Common myeloid progenitor, CD34-positive (primary cell): ENCODE data around the gene UPK1B.
"Not testable (repeated sequence)": the region's sequence is repeated elsewhere in the genome, so short reads cannot be mapped to it uniquely, and the experiment has no call there.

ENCODE experiments used
- CTCF ChIA-PET: fragments of 350-600 bp; sonication (Branson Sonifier 250); formaldehyde crosslinking; loops from one replicate; lab custom pipeline; 2021; ENCODE audit warnings: antibody characterized with exemption; lab: Charles Lee
- POLR2A ChIA-PET: fragments of 350-600 bp; sonication (Branson Sonifier 250); formaldehyde crosslinking; loops from one replicate; lab custom pipeline; 2021; ENCODE audit warnings: antibody characterized with exemption; lab: Charles Lee
- DNase-seq, 3 donors: peaks; one replicate each; pipeline versions ENCODE4 v3.0.0 to v3.0.0-alpha.2; 2013
- H3K27ac ChIP-seq, 2 experiments: 1 replicate in 1 of 2; 2 replicates in 1 of 2; pipeline ENCODE4 v1.7.0; 2013; ENCODE audit warnings: inconsistent platforms in 2 of 2, low read length in 2 of 2, mild to moderate bottlenecking in 2 of 2, low read depth in 1 of 2, moderate library complexity in 1 of 2; ENCODE audit not compliant: severe bottlenecking in 2 of 2, insufficient read depth in 1 of 2, poor library complexity in 1 of 2
- H3K27me3 ChIP-seq, 5 experiments: replicated peaks in 2 of 5; 1 replicate in 3 of 5; 2 replicates in 2 of 5; pipeline versions ENCODE4 v1.6.1 to v1.7.0; 2013; ENCODE audit warnings: low read length in 4 of 5, mild to moderate bottlenecking in 2 of 5, moderate library complexity in 2 of 5, inconsistent platforms in 1 of 5; ENCODE audit not compliant: insufficient read depth in 5 of 5, control insufficient read depth in 4 of 5
- H3K36me3 ChIP-seq, 4 experiments: 1 replicate in 2 of 4; 2 replicates in 2 of 4; pipeline versions ENCODE4 v1.6.1 to v1.7.0; 2013; ENCODE audit warnings: low read length in 3 of 4, control low read depth in 1 of 4, mild to moderate bottlenecking in 1 of 4; ENCODE audit not compliant: control insufficient read depth in 4 of 4, insufficient read depth in 4 of 4
- H3K4me1 ChIP-seq, 4 experiments: 1 replicate in 3 of 4; 2 replicates in 1 of 4; pipeline versions ENCODE4 v1.6.1 to v1.7.1; 2013; ENCODE audit warnings: low read length in 3 of 4, mild to moderate bottlenecking in 3 of 4, control low read depth in 1 of 4, inconsistent platforms in 1 of 4, moderate library complexity in 1 of 4; ENCODE audit not compliant: control insufficient read depth in 4 of 4, insufficient read depth in 4 of 4; ENCODE audit errors: control extremely low read depth in 1 of 4
- H3K4me3 ChIP-seq, 7 experiments: 1 replicate in 4 of 7; 2 replicates in 3 of 7; pipeline versions ENCODE4 v1.5.1 to v1.7.0; 2013; ENCODE audit warnings: mild to moderate bottlenecking in 7 of 7, low read length in 6 of 7, moderate library complexity in 6 of 7, inconsistent platforms in 2 of 7, low read depth in 2 of 7, control low read depth in 1 of 7; ENCODE audit not compliant: insufficient read depth in 4 of 7, control insufficient read depth in 1 of 7; ENCODE audit errors: extremely low read depth in 1 of 7
- H3K9me3 ChIP-seq, 5 experiments: 1 replicate in 4 of 5; 2 replicates in 1 of 5; pipeline versions ENCODE4 v1.6.1 to v1.7.1; 2013; ENCODE audit warnings: low read length in 4 of 5, mild to moderate bottlenecking in 2 of 5, inconsistent platforms in 1 of 5, low read depth in 1 of 5, moderate library complexity in 1 of 5; ENCODE audit not compliant: control insufficient read depth in 4 of 5, insufficient read depth in 2 of 5; ENCODE audit errors: control extremely low read depth in 1 of 5
- WGBS: methylation state at CpG from one replicate; pipeline ENCODE4 v1.1.5; 2013; ENCODE audit not compliant: insufficient coverage; 5-methylcytosine and 5-hydroxymethylcytosine counted together

The UPK1B gene

GRCh38 chr3:119243058-119243529 lies 69.7 kb downstream of the UPK1B start:
- POLR2A ChIA-PET, DNase-seq, H3K27me3 ChIP-seq, H3K36me3 ChIP-seq, H3K27ac ChIP-seq, H3K9me3 ChIP-seq, H3K4me3 ChIP-seq: not testable (repeated sequence)
- CTCF ChIA-PET = interaction anchor here (1.9 kb wide), 1 partner anchor 109 kb away, joined by 5 read pairs; no protein-coding TSS in a partner anchor
- peaks cover 6 to 28% (median 22%) of the 10 kb centered on the region in 4 experiments for H3K4me1 ChIP-seq
- WGBS = no CpG with 5 or more reads among the region's 7 CpGs

GRCh38 chr3:119243712-119244111 lies 70.3 kb downstream of the UPK1B start:
- no peak overlapping the region for H3K27ac ChIP-seq
- peaks cover 6 to 22% (median 21%) of the 10 kb centered on the region in 4 experiments for H3K4me1 ChIP-seq
- H3K36me3 ChIP-seq = no peaks in the 10 kb centered on the region
- POLR2A ChIA-PET = no interaction called here
- CTCF ChIA-PET = interaction anchor here (1.9 kb wide), 1 partner anchor 109 kb away, joined by 5 read pairs; no protein-coding TSS in a partner anchor
- H3K4me3 ChIP-seq = no peak overlapping the region
- H3K9me3 ChIP-seq = peaks cover 0 to 10% (median 2%) of the 10 kb centered on the region in 5 experiments
- DNase-seq = no peak
- H3K27me3 ChIP-seq = no peaks in the 10 kb centered on the region

- ChIA-PET POLR2A (interaction anchor here (0.5 kb wide), 1 partner anchor 1577 kb away, joined by 3 read pairs; no protein-coding TSS in a partner anchor), CTCF (interaction anchor here (1.0 to 2.1 kb wide), 3 partner anchors 11 to 107 kb away, joined by 3 to 5 read pairs (median 4); no protein-coding TSS in a partner anchor)
- no peak for DNase-seq
- Histone ChIP-seq H3K36me3 (no peaks in the 10 kb centered on the region), H3K4me1 (peaks cover 0 to 8% (median 5%) of the 10 kb centered on the region in 4 experiments), H3K27ac (no peak overlapping the region), H3K9me3 (peaks cover 0 to 17% (median 2%) of the 10 kb centered on the region in 5 experiments), H3K4me3 (no peak overlapping the region), H3K27me3 (no peaks in the 10 kb centered on the region)
- 94% methylated on average over 2 of the region's 2 CpGs for WGBS
Measured at GRCh38 chr3:119245778-119246177, 72.4 kb downstream of the UPK1B start.
